Endothelial cell of umbilical vein (primary cell): ENCODE results near the gene COL23A1. TPM values are rescaled to one million over a fixed set of nuclear protein-coding genes. Genes with fewer than 3 reads are reported as not detected.

Source experiments
- BruUV-seq: library from RNA; stranded (reverse); fragments of 400-500 nt; replicated peaks from 2 replicates; lab custom pipeline; 2021; lab: Mats Ljungman, UMichigan
- CTCF ChIA-PET: fragments of 300-600, 350-600 bp; sonication (Branson Sonifier 250); formaldehyde crosslinking; loops from one replicate; lab custom pipeline; 2021; ENCODE audit warnings: antibody characterized with exemption, inconsistent platforms; lab: Charles Lee
- POLR2A ChIA-PET: fragments of 300-600, 350-600 bp; sonication (Branson Sonifier 250); formaldehyde crosslinking; loops from one replicate; lab custom pipeline; 2021; ENCODE audit warnings: antibody characterized with exemption, inconsistent platforms; lab: Charles Lee
- DNase-seq: peaks from one replicate; pipeline ENCODE4 v3.0.0-alpha.2; 2011; ENCODE audit warnings: low read depth, low spot score
- FAIRE-seq: peaks from 2 replicates; lab custom pipeline; 2011; peaks lifted over from hg19 to GRCh38; lab: Jason Lieb, UNC
- H2AFZ ChIP-seq: 2 replicates; pipeline ENCODE4 v1.6.0; 2012; ENCODE audit warnings: low read depth, low read length, control low read depth, inconsistent platforms
- H3K27ac ChIP-seq: 2 replicates; pipeline ENCODE4 v1.5.1; 2011; ENCODE audit warnings: low read depth, mild to moderate bottlenecking, control low read depth, low read length, moderate library complexity; ENCODE audit not compliant: insufficient read depth
- H3K27me3 ChIP-seq, 2 experiments: 2 replicates each; pipeline versions ENCODE4 v1.6.0 to v1.6.1; 2011; ENCODE audit warnings: low read length in 2 of 2, mixed read lengths in 1 of 2; ENCODE audit not compliant: control insufficient read depth in 2 of 2, insufficient read depth in 2 of 2
- H3K36me3 ChIP-seq, 2 experiments: 2 replicates in 1 of 2; 3 replicates in 1 of 2; pipeline ENCODE4 v1.5.1; 2011; ENCODE audit warnings: low read length in 2 of 2, mild to moderate bottlenecking in 1 of 2, moderate library complexity in 1 of 2; ENCODE audit not compliant: control insufficient read depth in 2 of 2, insufficient read depth in 2 of 2; ENCODE audit errors: extremely low read depth in 1 of 2
- H3K4me1 ChIP-seq: 3 replicates; pipeline ENCODE4 v1.5.1; 2011; ENCODE audit warnings: mild to moderate bottlenecking, low read length; ENCODE audit not compliant: control insufficient read depth, insufficient read depth; ENCODE audit errors: extremely low read depth
- H3K4me2 ChIP-seq: 2 replicates; pipeline ENCODE4 v1.6.1; 2011; ENCODE audit warnings: low read length, control low read depth, mixed read lengths; ENCODE audit not compliant: insufficient read depth
- H3K4me3 ChIP-seq, 3 experiments: fragments of 200-600 bp in 1 of 3; sonication (generic), shearing (Covaris generic) in 1 of 3; replicated peaks in 1 of 3; 2 replicates each; pipeline ENCODE4 v1.5.1; 2011 to 2016; ENCODE audit warnings: control low read depth in 3 of 3, low read length in 3 of 3, mild to moderate bottlenecking in 2 of 3, inconsistent platforms in 1 of 3, low read depth in 1 of 3, moderate library complexity in 1 of 3; ENCODE audit not compliant: insufficient read depth in 1 of 3
- H3K79me2 ChIP-seq: 2 replicates; pipeline ENCODE4 v1.6.0; 2012; ENCODE audit warnings: low read length, inconsistent platforms; ENCODE audit not compliant: control insufficient read depth, insufficient read depth
- H3K9ac ChIP-seq: replicated peaks from 2 replicates; pipeline ENCODE3; 2011; ENCODE audit warnings: low read length, control low read depth; ENCODE audit not compliant: insufficient read depth; ENCODE audit errors: extremely low read depth
- H3K9me1 ChIP-seq: replicated peaks from 3 replicates; pipeline ENCODE4 v1.6.0; 2011; ENCODE audit warnings: mild to moderate bottlenecking, low read length; ENCODE audit not compliant: control insufficient read depth, insufficient read depth; ENCODE audit errors: extremely low read depth
- H3K9me3 ChIP-seq: replicated peaks from 2 replicates; pipeline ENCODE4 v1.5.1; 2012; ENCODE audit warnings: low read length, inconsistent platforms; ENCODE audit not compliant: control insufficient read depth, insufficient read depth
- H4K20me1 ChIP-seq: replicated peaks from 2 replicates; pipeline ENCODE3; 2011; ENCODE audit warnings: mild to moderate bottlenecking, low read length; ENCODE audit not compliant: control insufficient read depth, insufficient read depth; ENCODE audit errors: extremely low read depth
- EZH2 ChIP-seq: IDR thresholded peaks from 2 replicates; pipeline ENCODE4 v1.6.1; 2012; ENCODE audit warnings: borderline replicate concordance, low read depth, mild to moderate bottlenecking, moderate library complexity, low read length, inconsistent platforms; ENCODE audit not compliant: severe bottlenecking
- FOS ChIP-seq: IDR thresholded peaks from 2 replicates; pipeline ENCODE4 v1.6.1; 2011; ENCODE audit warnings: mild to moderate bottlenecking, low read length, moderate library complexity, borderline replicate concordance; ENCODE audit not compliant: insufficient read depth
- GATA2 ChIP-seq: IDR thresholded peaks from 2 replicates; pipeline ENCODE4 v1.7.0; 2011; ENCODE audit warnings: low read depth, mild to moderate bottlenecking, moderate library complexity, mixed read lengths, low read length; ENCODE audit not compliant: insufficient read length, insufficient read depth
- MYC ChIP-seq: IDR thresholded peaks from one replicate; pipeline ENCODE4 v1.6.1; 2011; ENCODE audit warnings: mild to moderate bottlenecking, low read depth, low read length
- POLR2A ChIP-seq: IDR thresholded peaks from 2 replicates; pipeline ENCODE4 v1.6.1; 2012; ENCODE audit warnings: low read depth, mild to moderate bottlenecking, control low read depth, low read length
- dilution Hi-C: fragments of 300-500 bp; cut with MboI; formaldehyde crosslinking; loops from one replicate; pipeline ENCODE4 v1.15.0; 2019; ENCODE audit warnings: low sequenced_read_pairs; ENCODE audit not compliant: extremely low pct_ligation_motif_present
- intact Hi-C: fragments of 100-400 bp; cut with micrococcal nuclease; formaldehyde crosslinking; loops from one replicate; pipeline ENCODE4 v1.10.0; 2022
- polyA plus RNA-seq, 4 experiments: library from polyadenylated mRNA; depleted of rRNA in 3 of 4; stranded (reverse) in 3 of 4; unstranded in 1 of 4; fragments of >200 nt; gene quantifications; 2 replicates each; pipeline versions ENCODE4 v1.2.1 to v1.2.3, GENCODE V29; 2011 to 2012; ENCODE audit warnings: missing spikeins in 1 of 4
- total RNA-seq: library from RNA; stranded (reverse); gene quantifications from 2 replicates; pipeline ENCODE4 v1.2.3, GENCODE V29; 2021
- TF ChIP-seq, protein P1 (sequence below), 2 donors: IDR thresholded peaks; 1 replicate in 1 of 2; 2 replicates in 1 of 2; pipeline ENCODE4 v1.5.1; 2011; ENCODE audit warnings: low read length in 2 of 2, mild to moderate bottlenecking in 2 of 2, moderate library complexity in 2 of 2, control low read depth in 1 of 2, inconsistent platforms in 1 of 2, low read depth in 1 of 2; ENCODE audit not compliant: insufficient read depth in 1 of 2; ENCODE audit errors: extremely low read depth in 1 of 2
- TF ChIP-seq, protein P2 (sequence below): IDR thresholded peaks from 2 replicates; pipeline ENCODE4 v1.6.1; 2011; ENCODE audit not compliant: insufficient read depth, insufficient read length

The COL23A1 gene
- total and polyA plus RNA-seq, 2 donors (not counting 3 experiments of a cell fraction or from before 2014, with no cell fraction given) = not detected

DNA sequence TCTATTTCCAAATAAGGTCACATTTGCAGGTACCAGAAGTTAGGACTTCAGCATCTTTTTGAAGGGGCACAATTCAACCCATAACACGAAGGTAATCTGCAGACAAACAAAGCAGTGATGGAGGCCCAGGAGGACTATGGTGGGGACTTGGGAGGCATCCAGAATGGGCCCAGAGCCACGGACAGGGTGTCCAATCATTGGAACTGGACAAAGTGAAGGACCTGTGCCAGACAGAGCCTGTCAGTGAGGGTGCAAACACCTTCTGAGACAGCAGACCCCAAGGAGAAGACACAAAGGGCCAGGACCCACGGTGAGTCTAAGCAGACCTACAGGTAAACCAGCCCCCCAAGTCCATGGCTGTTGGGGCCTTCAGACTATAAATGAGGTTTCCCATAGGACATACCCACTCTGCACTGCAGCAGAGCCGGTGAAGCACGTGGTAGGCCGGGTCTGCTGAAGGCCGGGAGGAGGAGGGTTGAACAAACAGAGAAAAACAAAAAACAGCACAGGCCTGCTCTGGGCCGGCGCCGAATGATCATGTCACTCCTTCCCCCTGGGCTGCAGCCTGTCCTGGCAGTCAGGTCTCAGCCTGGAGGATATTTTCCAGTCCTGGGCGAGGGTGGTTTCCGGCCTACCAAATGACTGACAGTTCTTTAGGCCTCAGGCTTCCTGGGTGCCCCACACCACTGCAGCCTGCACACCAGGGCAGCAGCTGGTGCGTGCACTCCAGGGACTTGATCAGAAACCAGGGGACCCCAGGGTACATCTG is 84.4 kb downstream of the COL23A1 start:
- Histone ChIP-seq H3K4me1 (no peaks in the 10 kb centered on the region), H3K27ac (no peak overlapping the region), H3K9me1 (no peaks in the 10 kb centered on the region), H3K4me2 (no peak overlapping the region), H3K36me3 (no peaks in the 10 kb centered on the region), H3K9me3 (no peaks in the 10 kb centered on the region), H3K27me3 (no peaks in the 10 kb centered on the region), H2AFZ (no peak overlapping the region), H4K20me1 (no peaks in the 10 kb centered on the region), H3K9ac (no peak overlapping the region), H3K4me3 (no peak overlapping the region), H3K79me2 (no peaks in the 10 kb centered on the region)
- dilution Hi-C loops (no loop called here), intact Hi-C loops (no loop called here)
- no TSS peak for BruUV-seq
- CTCF ChIA-PET = no interaction called here
- DNase-seq (no peak), FAIRE-seq (no peak)
- POLR2A ChIA-PET = no interaction called here
- TF ChIP-seq POLR2A = no peak
- no peak for TF ChIP-seq FOS
- TF ChIP-seq, protein P1, sequence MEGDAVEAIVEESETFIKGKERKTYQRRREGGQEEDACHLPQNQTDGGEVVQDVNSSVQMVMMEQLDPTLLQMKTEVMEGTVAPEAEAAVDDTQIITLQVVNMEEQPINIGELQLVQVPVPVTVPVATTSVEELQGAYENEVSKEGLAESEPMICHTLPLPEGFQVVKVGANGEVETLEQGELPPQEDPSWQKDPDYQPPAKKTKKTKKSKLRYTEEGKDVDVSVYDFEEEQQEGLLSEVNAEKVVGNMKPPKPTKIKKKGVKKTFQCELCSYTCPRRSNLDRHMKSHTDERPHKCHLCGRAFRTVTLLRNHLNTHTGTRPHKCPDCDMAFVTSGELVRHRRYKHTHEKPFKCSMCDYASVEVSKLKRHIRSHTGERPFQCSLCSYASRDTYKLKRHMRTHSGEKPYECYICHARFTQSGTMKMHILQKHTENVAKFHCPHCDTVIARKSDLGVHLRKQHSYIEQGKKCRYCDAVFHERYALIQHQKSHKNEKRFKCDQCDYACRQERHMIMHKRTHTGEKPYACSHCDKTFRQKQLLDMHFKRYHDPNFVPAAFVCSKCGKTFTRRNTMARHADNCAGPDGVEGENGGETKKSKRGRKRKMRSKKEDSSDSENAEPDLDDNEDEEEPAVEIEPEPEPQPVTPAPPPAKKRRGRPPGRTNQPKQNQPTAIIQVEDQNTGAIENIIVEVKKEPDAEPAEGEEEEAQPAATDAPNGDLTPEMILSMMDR (IDR thresholded peaks at IDR 0.05; ENCODE audit: extremely low read depth in 1 of 2, insufficient read depth in 1 of 2, low read depth in 1 of 2, low read length in 2 of 2) = no peak
- no peak for TF ChIP-seq MYC
- no peak for TF ChIP-seq EZH2
- TF ChIP-seq, protein P2, sequence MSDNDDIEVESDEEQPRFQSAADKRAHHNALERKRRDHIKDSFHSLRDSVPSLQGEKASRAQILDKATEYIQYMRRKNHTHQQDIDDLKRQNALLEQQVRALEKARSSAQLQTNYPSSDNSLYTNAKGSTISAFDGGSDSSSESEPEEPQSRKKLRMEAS = no peak
- TF ChIP-seq GATA2 = no peak
